Mucosa of descending colon (tissue), 3 donors: ENCODE results near the gene PDE4D. TPM values are rescaled to one million over a fixed set of nuclear protein-coding genes. Genes with fewer than 3 reads are reported as not detected.

Experiments used
- ATAC-seq: fragments of 200-7000 bp; cut with Tn5 transposase; one replicate; pipeline ENCODE4 v1.9.1; 2020; ENCODE audit warnings: mild to moderate bottlenecking, moderate library complexity
- DNase-seq, 3 donors: peaks; one replicate each; pipeline ENCODE4 v3.0.0-alpha.2; 2020
- H3K36me3 ChIP-seq: fragments of 200-600 bp; one replicate; pipeline ENCODE4 v1.8.0; 2021; ENCODE audit warnings: low read depth, mild to moderate bottlenecking
- H3K4me1 ChIP-seq: fragments of 200-600 bp; one replicate; pipeline ENCODE4 v1.8.0; 2021; ENCODE audit warnings: low read depth, mild to moderate bottlenecking
- H3K4me3 ChIP-seq: fragments of 200-600 bp; one replicate; pipeline ENCODE4 v1.8.0; 2021; ENCODE audit warnings: mild to moderate bottlenecking
- H3K9me3 ChIP-seq: fragments of 200-600 bp; one replicate; pipeline ENCODE4 v1.8.0; 2021; ENCODE audit warnings: mild to moderate bottlenecking
- CTCF ChIP-seq: fragments of 200-600 bp; IDR thresholded peaks from one replicate; pipeline ENCODE4 v1.8.0; 2022; ENCODE audit warnings: antibody characterized with exemption, mild to moderate bottlenecking
- intact Hi-C, 2 donors: fragments of 100-400 bp; cut with DNase I in 1 of 2; cut with micrococcal nuclease in 1 of 2; formaldehyde crosslinking; loops; one replicate each; pipeline versions ENCODE4 v1.11.0 to v1.11.1; 2022; cut with DNase I, micrococcal nuclease
- total RNA-seq, 3 donors: library from RNA; stranded (reverse); fragmentation: NEBNext Ultra II Directional in 2 of 3; extraction: Animal tissue kit (Norgen Biotek cat#: 25700) in 2 of 3; gene quantifications; one replicate each; pipeline versions ENCODE4 v1.2.1 to v1.2.4, GENCODE V29; 2021 to 2023
- donor health status: DM: no; HTN: no; CAD: no; lungs with moderate emphysema.
- donor health status: DM: no; HTN: no; CAD: no.
- donor health status: DM: no; HTN: yes; CAD: no.

Gene PDE4D
- total RNA-seq, 3 donors from 2014 or later: 37.9 to 137 (median 100) TPM

GRCh38 chr5:59838989-59839388 is 54.5 kb downstream of the PDE4D start:
- ATAC-seq (no peak), DNase-seq (no peak)
- no peaks in the 10 kb centered on the region for H3K4me1 ChIP-seq
- no peaks in the 10 kb centered on the region for H3K9me3 ChIP-seq
- intact Hi-C loops: no loop called here
- no peak overlapping the region for H3K4me3 ChIP-seq
- no peaks in the 10 kb centered on the region for H3K36me3 ChIP-seq
- TF ChIP-seq CTCF: no peak

GRCh38 chr5:59838067-59838466 is 55.5 kb downstream of the PDE4D start:
- H3K4me3 ChIP-seq: no peak overlapping the region
- DNase-seq (no peak), ATAC-seq (no peak)
- no peaks in the 10 kb centered on the region for H3K36me3 ChIP-seq
- intact Hi-C loops: no loop called here
- H3K4me1 ChIP-seq: no peaks in the 10 kb centered on the region
- no peaks in the 10 kb centered on the region for H3K9me3 ChIP-seq
- no peak for TF ChIP-seq CTCF

GRCh38 chr5:59837071-59837470 is 56.5 kb downstream of the PDE4D start:
- no peaks in the 10 kb centered on the region for H3K9me3 ChIP-seq
- DNase-seq: no peak
- intact Hi-C loops: no loop called here
- TF ChIP-seq CTCF: no peak
- no peaks in the 10 kb centered on the region for H3K36me3 ChIP-seq
- ATAC-seq: no peak
- H3K4me3 ChIP-seq: no peak overlapping the region
- no peaks in the 10 kb centered on the region for H3K4me1 ChIP-seq

GRCh38 chr5:59835800-59836199 is 57.7 kb downstream of the PDE4D start:
- no peaks in the 10 kb centered on the region for H3K9me3 ChIP-seq
- no peaks in the 10 kb centered on the region for H3K4me1 ChIP-seq
- no peaks in the 10 kb centered on the region for H3K36me3 ChIP-seq
- no peak for ATAC-seq
- H3K4me3 ChIP-seq: no peak overlapping the region
- DNase-seq: no peak
- no peak for TF ChIP-seq CTCF
- intact Hi-C loops: no loop called here

- ATAC-seq: no peak
- no peak for TF ChIP-seq CTCF
- H3K36me3 ChIP-seq: no peaks in the 10 kb centered on the region
- H3K4me1 ChIP-seq: no peaks in the 10 kb centered on the region
- H3K9me3 ChIP-seq: no peaks in the 10 kb centered on the region
- intact Hi-C loops: no loop called here
- DNase-seq: no peak
- no peak overlapping the region for H3K4me3 ChIP-seq
Observed at GRCh38 chr5:59833448-59833847, 60.1 kb downstream of the PDE4D start.
